Liver (tissue), 9 donors: Measurements from ENCODE around the gene ZNF836. TPM values are rescaled to one million over a fixed set of nuclear protein-coding genes. Genes with fewer than 3 reads are reported as not detected.

Experiments used
- DNase-seq: peaks from one replicate; pipeline ENCODE4 v3.0.0-alpha.2; 2017; ENCODE audit warnings: low spot score
- H3K27ac ChIP-seq, 2 donors: one replicate each; pipeline ENCODE4 v1.7.0; 2013; ENCODE audit warnings: inconsistent platforms in 2 of 2, low read length in 2 of 2, control low read depth in 1 of 2, low read depth in 1 of 2, mild to moderate bottlenecking in 1 of 2
- H3K27me3 ChIP-seq, 4 donors: one replicate each; pipeline versions ENCODE4 v1.6.1 to v1.7.0; 2013; ENCODE audit warnings: low read length in 3 of 4, inconsistent platforms in 1 of 4, mild to moderate bottlenecking in 1 of 4, moderate library complexity in 1 of 4; ENCODE audit not compliant: control insufficient read depth in 4 of 4, insufficient read depth in 4 of 4
- H3K36me3 ChIP-seq, 4 donors: one replicate each; pipeline versions ENCODE4 v1.6.1 to v1.7.0; 2013; ENCODE audit warnings: low read length in 3 of 4, mild to moderate bottlenecking in 3 of 4, low read depth in 1 of 4, moderate library complexity in 1 of 4; ENCODE audit not compliant: control insufficient read depth in 4 of 4, insufficient read depth in 3 of 4
- H3K4me1 ChIP-seq, 4 donors: one replicate each; pipeline versions ENCODE4 v1.6.1 to v1.7.0; 2013; ENCODE audit warnings: low read length in 3 of 4, mild to moderate bottlenecking in 3 of 4, moderate library complexity in 1 of 4; ENCODE audit not compliant: control insufficient read depth in 4 of 4, insufficient read depth in 4 of 4
- H3K4me3 ChIP-seq, 3 donors: one replicate each; pipeline versions ENCODE4 v1.6.1 to v1.7.0; 2013; ENCODE audit warnings: low read length in 3 of 3, control low read depth in 1 of 3, low read depth in 1 of 3, mild to moderate bottlenecking in 1 of 3
- H3K9ac ChIP-seq, 2 donors: one replicate each; pipeline ENCODE4 v1.7.0; 2013; ENCODE audit warnings: low read length in 2 of 2, mild to moderate bottlenecking in 2 of 2, moderate library complexity in 2 of 2, control low read depth in 1 of 2, low read depth in 1 of 2
- H3K9me3 ChIP-seq, 4 donors: one replicate each; pipeline versions ENCODE4 v1.6.1 to v1.7.0; 2013; ENCODE audit warnings: low read length in 3 of 4; ENCODE audit not compliant: control insufficient read depth in 4 of 4
- EGR1 ChIP-seq, 2 donors: IDR thresholded peaks; 2 replicates each; pipeline ENCODE4 v1.6.1; 2016 to 2018; ENCODE audit warnings: antibody characterized with exemption in 2 of 2, low read depth in 2 of 2
- FOXA1 ChIP-seq: IDR thresholded peaks from 2 replicates; pipeline ENCODE4 v1.6.1; 2016; ENCODE audit warnings: antibody characterized with exemption
- FOXA2 ChIP-seq: IDR thresholded peaks from 2 replicates; pipeline ENCODE4 v1.6.1; 2016; ENCODE audit warnings: antibody characterized with exemption
- GABPA ChIP-seq, 2 donors: IDR thresholded peaks in 1 of 2; conservative IDR thresholded peaks in 1 of 2; 2 replicates each; pipeline ENCODE4 v1.6.1; 2016; ENCODE audit warnings: antibody characterized with exemption in 2 of 2, mild to moderate bottlenecking in 1 of 2, moderate library complexity in 1 of 2
- HNF4A ChIP-seq, 2 donors: conservative IDR thresholded peaks; 2 replicates each; pipeline ENCODE4 v1.6.1; 2016; ENCODE audit warnings: antibody characterized with exemption in 2 of 2, mild to moderate bottlenecking in 2 of 2
- JUND ChIP-seq, 2 donors: IDR thresholded peaks; 2 replicates each; pipeline ENCODE4 v1.6.1; 2016; ENCODE audit warnings: antibody characterized with exemption in 2 of 2
- RAD21 ChIP-seq, 2 donors: IDR thresholded peaks; 2 replicates each; pipeline ENCODE4 v1.6.1; 2016; ENCODE audit warnings: antibody characterized with exemption in 2 of 2, mild to moderate bottlenecking in 2 of 2
- RXRA ChIP-seq, 2 donors: IDR thresholded peaks; 2 replicates each; pipeline ENCODE4 v1.6.1; 2017 to 2018; ENCODE audit warnings: antibody characterized with exemption in 2 of 2, mild to moderate bottlenecking in 1 of 2
- SP1 ChIP-seq: IDR thresholded peaks from 2 replicates; pipeline ENCODE4 v1.6.1; 2018; ENCODE audit warnings: antibody characterized with exemption, mild to moderate bottlenecking
- TAF1 ChIP-seq: conservative IDR thresholded peaks from 2 replicates; pipeline ENCODE4 v1.6.1; 2016; ENCODE audit warnings: antibody characterized with exemption, mild to moderate bottlenecking
- YY1 ChIP-seq: IDR thresholded peaks from 2 replicates; pipeline ENCODE4 v1.6.1; 2016; ENCODE audit warnings: antibody characterized with exemption, mild to moderate bottlenecking
- WGBS: extraction: QIAGEN DNeasy Blood & Tissue Kit; methylation state at CpG from one replicate; pipeline ENCODE4 v1.1.7; 2013; 5-methylcytosine and 5-hydroxymethylcytosine counted together
- polyA plus RNA-seq, 2 donors: library from polyadenylated mRNA; stranded (reverse) in 1 of 2; unstranded in 1 of 2; fragments of 200-250 nt in 1 of 2; fragments of >200 nt in 1 of 2; fragmentation: Nextera tagmentation in 1 of 2; extraction: Ambion mirVana in 1 of 2; gene quantifications; one replicate each; pipeline versions ENCODE4 v1.2.1 to v1.2.3, GENCODE V29; 2013 to 2015
- total RNA-seq, 2 donors: library from RNA; depleted of rRNA; stranded (reverse); fragments of >200 nt; gene quantifications; one replicate each; pipeline ENCODE4 v1.2.3, GENCODE V29; 2014
- TF ChIP-seq, protein P1 (sequence below): IDR thresholded peaks from 2 replicates; pipeline ENCODE4 v1.6.1; 2016; ENCODE audit warnings: antibody characterized with exemption, mild to moderate bottlenecking
- TF ChIP-seq, protein P2 (sequence below): IDR thresholded peaks from 2 replicates; pipeline ENCODE4 v1.6.1; 2016; ENCODE audit warnings: antibody characterized with exemption
- TF ChIP-seq, protein P3 (sequence below): IDR thresholded peaks from 2 replicates; pipeline ENCODE4 v1.6.1; 2016; ENCODE audit warnings: antibody characterized with exemption
- TF ChIP-seq, protein P4 (sequence below): IDR thresholded peaks from 2 replicates; pipeline ENCODE4 v1.6.1; 2016; ENCODE audit warnings: antibody characterized with exemption
- donor health status: healthy.
- donor health status: healthy.
- donor health status: healthy.
- donor health status: healthy.
- donor health status: healthy.

The ZNF836 gene
- total RNA-seq = 1 to 10 TPM; 1.9 to 3.1 TPM
- 1 to 10 TPM in 1 of 2 donors, under 1 TPM in 1; 0.85 to 1.7 TPM for polyA plus RNA-seq

DNA sequence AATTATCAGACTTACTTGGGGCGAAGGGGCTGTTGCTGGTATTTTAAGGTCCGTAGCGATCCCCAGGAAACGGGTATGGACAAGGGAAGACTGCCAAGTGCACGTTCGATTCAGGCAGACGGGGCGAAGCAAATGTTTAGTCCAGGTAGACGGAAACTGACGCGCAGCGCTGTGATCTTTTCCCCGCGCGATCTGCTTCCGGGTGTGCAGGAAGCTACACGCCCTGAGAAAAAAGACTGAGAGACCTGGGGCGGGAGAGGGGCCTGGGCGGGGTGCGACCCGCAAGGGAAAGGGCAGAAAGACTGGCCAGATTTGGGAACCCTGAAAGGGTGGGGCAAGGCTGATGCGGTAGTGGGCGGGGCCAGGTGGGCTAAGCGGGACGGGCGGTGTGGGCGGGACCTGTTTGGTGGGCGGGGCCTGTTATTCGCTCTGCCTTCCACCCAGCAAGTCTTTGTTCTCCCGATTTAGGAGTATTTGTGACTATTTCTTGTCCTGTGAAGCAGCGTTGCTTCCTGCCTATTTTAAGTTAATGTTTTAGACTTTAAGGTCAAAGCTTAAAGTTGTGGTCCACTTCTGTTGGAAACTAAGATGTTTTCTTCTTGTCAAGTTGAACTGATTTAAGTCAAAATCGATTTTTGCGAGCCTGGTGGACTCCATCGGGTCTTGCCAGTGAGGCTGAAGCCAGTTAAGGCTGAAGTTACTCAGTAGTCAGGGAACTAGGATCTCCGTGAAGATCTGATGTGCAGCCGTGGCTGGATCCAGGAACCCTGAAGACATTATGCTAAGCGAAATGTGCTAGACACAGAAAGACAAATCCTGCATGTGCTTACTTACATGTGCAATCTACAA, at the start of gene ZNF836:
Gene ZNF836, minus strand, starts transcription at position 301 of the 849 bp plus-strand sequence. CDS start 3,549 bp downstream, outside the sequence.
- no peaks in the 10 kb centered on the region for H3K27me3 ChIP-seq
- peak; percentile 80 for DNase-seq
- peaks cover 0 to 17% (median 13%) of the 10 kb centered on the region in 4 donors for H3K36me3 ChIP-seq
- peaks cover 0 to 11% (median 7%) of the 10 kb centered on the region in 4 donors for H3K4me1 ChIP-seq
- TF ChIP-seq, protein P1, sequence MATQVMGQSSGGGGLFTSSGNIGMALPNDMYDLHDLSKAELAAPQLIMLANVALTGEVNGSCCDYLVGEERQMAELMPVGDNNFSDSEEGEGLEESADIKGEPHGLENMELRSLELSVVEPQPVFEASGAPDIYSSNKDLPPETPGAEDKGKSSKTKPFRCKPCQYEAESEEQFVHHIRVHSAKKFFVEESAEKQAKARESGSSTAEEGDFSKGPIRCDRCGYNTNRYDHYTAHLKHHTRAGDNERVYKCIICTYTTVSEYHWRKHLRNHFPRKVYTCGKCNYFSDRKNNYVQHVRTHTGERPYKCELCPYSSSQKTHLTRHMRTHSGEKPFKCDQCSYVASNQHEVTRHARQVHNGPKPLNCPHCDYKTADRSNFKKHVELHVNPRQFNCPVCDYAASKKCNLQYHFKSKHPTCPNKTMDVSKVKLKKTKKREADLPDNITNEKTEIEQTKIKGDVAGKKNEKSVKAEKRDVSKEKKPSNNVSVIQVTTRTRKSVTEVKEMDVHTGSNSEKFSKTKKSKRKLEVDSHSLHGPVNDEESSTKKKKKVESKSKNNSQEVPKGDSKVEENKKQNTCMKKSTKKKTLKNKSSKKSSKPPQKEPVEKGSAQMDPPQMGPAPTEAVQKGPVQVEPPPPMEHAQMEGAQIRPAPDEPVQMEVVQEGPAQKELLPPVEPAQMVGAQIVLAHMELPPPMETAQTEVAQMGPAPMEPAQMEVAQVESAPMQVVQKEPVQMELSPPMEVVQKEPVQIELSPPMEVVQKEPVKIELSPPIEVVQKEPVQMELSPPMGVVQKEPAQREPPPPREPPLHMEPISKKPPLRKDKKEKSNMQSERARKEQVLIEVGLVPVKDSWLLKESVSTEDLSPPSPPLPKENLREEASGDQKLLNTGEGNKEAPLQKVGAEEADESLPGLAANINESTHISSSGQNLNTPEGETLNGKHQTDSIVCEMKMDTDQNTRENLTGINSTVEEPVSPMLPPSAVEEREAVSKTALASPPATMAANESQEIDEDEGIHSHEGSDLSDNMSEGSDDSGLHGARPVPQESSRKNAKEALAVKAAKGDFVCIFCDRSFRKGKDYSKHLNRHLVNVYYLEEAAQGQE = no peak
- TF ChIP-seq GABPA (IDR thresholded peaks at IDR 0.05 in 1 of 2, conservative IDR thresholded peaks at IDR 0.05 in 1 of 2) (peak; percentile 41 to 90), SP1 (no peak), YY1 (peak; percentile 17), FOXA2 (no peak), TAF1 (peak; percentile 42), JUND (IDR thresholded peaks at IDR 0.05) (no peak), RXRA (IDR thresholded peaks at IDR 0.05) (no peak), RAD21 (IDR thresholded peaks at IDR 0.05) (no peak), EGR1 (IDR thresholded peaks at IDR 0.05; ENCODE audit: low read depth in 2 of 2) (no peak), FOXA1 (no peak)
- TF ChIP-seq, protein P2, sequence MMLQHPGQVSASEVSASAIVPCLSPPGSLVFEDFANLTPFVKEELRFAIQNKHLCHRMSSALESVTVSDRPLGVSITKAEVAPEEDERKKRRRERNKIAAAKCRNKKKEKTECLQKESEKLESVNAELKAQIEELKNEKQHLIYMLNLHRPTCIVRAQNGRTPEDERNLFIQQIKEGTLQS = no peak
- TF ChIP-seq, protein P3, sequence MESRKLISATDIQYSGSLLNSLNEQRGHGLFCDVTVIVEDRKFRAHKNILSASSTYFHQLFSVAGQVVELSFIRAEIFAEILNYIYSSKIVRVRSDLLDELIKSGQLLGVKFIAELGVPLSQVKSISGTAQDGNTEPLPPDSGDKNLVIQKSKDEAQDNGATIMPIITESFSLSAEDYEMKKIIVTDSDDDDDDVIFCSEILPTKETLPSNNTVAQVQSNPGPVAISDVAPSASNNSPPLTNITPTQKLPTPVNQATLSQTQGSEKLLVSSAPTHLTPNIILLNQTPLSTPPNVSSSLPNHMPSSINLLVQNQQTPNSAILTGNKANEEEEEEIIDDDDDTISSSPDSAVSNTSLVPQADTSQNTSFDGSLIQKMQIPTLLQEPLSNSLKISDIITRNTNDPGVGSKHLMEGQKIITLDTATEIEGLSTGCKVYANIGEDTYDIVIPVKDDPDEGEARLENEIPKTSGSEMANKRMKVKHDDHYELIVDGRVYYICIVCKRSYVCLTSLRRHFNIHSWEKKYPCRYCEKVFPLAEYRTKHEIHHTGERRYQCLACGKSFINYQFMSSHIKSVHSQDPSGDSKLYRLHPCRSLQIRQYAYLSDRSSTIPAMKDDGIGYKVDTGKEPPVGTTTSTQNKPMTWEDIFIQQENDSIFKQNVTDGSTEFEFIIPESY = no peak
- TF ChIP-seq, protein P4, sequence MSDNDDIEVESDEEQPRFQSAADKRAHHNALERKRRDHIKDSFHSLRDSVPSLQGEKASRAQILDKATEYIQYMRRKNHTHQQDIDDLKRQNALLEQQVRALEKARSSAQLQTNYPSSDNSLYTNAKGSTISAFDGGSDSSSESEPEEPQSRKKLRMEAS = peak; percentile 12
- H3K9me3 ChIP-seq = peaks cover 0 to 9% (median 3%) of the 10 kb centered on the region in 4 donors
- H3K9ac ChIP-seq = peak within 1 kb of the TSS; percentile 90 to 95
- WGBS = 9% methylated on average over 37 of the region's 37 CpGs
- H3K27ac ChIP-seq = peak within 1 kb of the TSS; percentile 73 to 79
- H3K4me3 ChIP-seq = peak within 1 kb of the TSS; percentile 85 to 100 (median 97)

DNA sequence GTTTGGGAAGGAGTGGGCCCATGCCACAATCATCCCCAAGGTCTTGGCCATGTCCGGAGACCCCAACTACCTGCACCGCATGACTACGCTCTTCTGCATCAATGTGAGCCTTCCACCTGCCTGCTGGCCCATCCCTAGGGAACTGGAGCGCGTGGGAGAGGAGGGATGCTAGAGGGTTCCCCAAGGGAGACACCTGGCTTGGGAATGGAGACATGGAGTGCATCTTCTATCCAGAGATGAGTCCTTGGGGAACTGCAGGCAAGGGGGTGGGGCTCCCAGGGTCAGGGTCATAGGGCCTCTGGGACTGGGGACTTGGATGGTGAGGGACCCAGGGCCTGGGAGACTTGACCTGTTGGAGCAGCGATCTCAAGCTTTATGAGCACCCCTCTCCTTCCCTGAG, 49.6 kb upstream of the ZNF836 start:
- TF ChIP-seq YY1 (no peak), TAF1 (no peak), FOXA2 (no peak), HNF4A (conservative IDR thresholded peaks at IDR 0.05) (no peak), FOXA1 (no peak)
- TF ChIP-seq, protein P2 = no peak
- Histone ChIP-seq H3K27ac (no peak overlapping the region), H3K27me3 (no peaks in the 10 kb centered on the region), H3K4me3 (no peak overlapping the region), H3K9ac (no peak overlapping the region), H3K9me3 (no peaks in the 10 kb centered on the region), H3K36me3 (peaks cover 37 to 93% (median 89%) of the 10 kb centered on the region in 4 donors), H3K4me1 (no peaks in the 10 kb centered on the region)
- 98% methylated on average over 6 of the region's 6 CpGs for WGBS
- peak; percentile 24 for DNase-seq
